Heart left ventricle (tissue), 13 donors: ENCODE data around the gene MYO10.

Source experiments
- CTCF ChIP-seq, 12 donors: fragments of 200-600 bp; sonication (generic) in 4 of 12; IDR thresholded peaks; one replicate each; pipeline versions ENCODE4 v1.5.0 to v1.8.0; 2018 to 2022; ENCODE audit warnings: antibody characterized with exemption in 12 of 12, mild to moderate bottlenecking in 5 of 12
- POLR2A ChIP-seq, 2 donors: fragments of 450-650 bp; IDR thresholded peaks; one replicate each; pipeline ENCODE4 v1.6.1; 2017; ENCODE audit warnings: antibody characterized with exemption in 2 of 2, mild to moderate bottlenecking in 2 of 2, moderate library complexity in 2 of 2
- donor health status: ischemic (EF 13 %, LVEDD 7.1; RV severe dilation, severe dysfunction).
- donor health status: DM: no; HTN: yes; CAD: no.
- donor health status: DM: no; HTN: no; CAD: no.
- donor health status: ischemic (EF 25% LVEDD 6.9; RV normal size, moderate dysfunction).
- donor health status: ischemic (EF 25% LVEDD 5.7; RV mildly dilated, moderate dysfunction).
- donor health status: ischemic (EF 35%, LVEDD 5.7; RV mildly dilated, moderate dysfunction).
- donor health status: nonischemic (EF 11% LVEDD 7.7; RV severe dilation, severe dysfunction).
- donor health status: DM: yes; HTN: yes; CAD: no.
- donor health status: PGD.
- donor health status: ischemic (EF 29% LVEDD 5.4; RV normal size, mild dysfunction).
- donor health status: nonischemic (EF 23%, LVEDD 6.1; RV moderate dilation, normal function).

GRCh38 chr5:16812911-16813310, 123.2 kb downstream of the MYO10 start:
- TF ChIP-seq POLR2A (IDR thresholded peaks at IDR 0.05) (no peak), CTCF (IDR thresholded peaks at IDR 0.05) (no peak)
